ENCODE measurements around the gene PRSS1. TPM values are rescaled to one million over a fixed set of nuclear protein-coding genes. Genes with fewer than 3 reads are reported as not detected.

PRSS1 gene
- total RNA-seq, 1 donor from 2014 or later, result not detected

DNA sequence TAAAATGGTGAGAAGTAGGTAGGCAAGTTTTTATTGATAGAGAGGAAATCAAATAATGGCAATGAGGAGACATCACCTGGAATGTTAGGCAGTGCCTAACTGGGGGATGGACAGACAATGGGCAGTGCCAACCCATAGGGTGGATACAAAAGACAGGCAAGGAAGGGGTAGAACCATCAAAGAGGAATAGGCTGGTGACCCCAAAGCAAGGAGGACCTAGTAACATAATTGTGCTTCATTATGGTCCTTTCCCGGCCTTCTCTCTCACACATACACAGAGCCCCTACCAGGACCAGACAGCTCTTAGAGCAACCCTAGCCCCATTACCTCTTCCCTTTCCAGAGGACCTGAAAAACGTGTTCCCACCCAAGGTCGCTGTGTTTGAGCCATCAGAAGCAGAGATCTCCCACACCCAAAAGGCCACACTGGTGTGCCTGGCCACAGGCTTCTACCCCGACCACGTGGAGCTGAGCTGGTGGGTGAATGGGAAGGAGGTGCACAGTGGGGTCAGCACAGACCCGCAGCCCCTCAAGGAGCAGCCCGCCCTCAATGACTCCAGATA lies 51.5 kb downstream of the PRSS1 start:
- H3K4me1 ChIP-seq, result peaks cover 15% of the 10 kb centered on the region
- DNase-seq, result no peak
- H3K36me3 ChIP-seq, result no peaks in the 10 kb centered on the region
- intact Hi-C loops (cut with DNase I), result no loop called here
- ATAC-seq, result no peak
- peaks cover 38% of the 10 kb centered on the region for H3K27me3 ChIP-seq
- no peak overlapping the region for H3K4me3 ChIP-seq
- TF ChIP-seq CTCF (IDR thresholded peaks at IDR 0.05), result no peak
- no peak overlapping the region for H3K27ac ChIP-seq
- H3K9me3 ChIP-seq, result no peaks in the 10 kb centered on the region

- TF ChIP-seq CTCF (IDR thresholded peaks at IDR 0.05), result no peak
- Histone ChIP-seq H3K36me3 (no peaks in the 10 kb centered on the region), H3K4me1 (peaks cover 13% of the 10 kb centered on the region), H3K27ac (no peak overlapping the region), H3K27me3 (peaks cover 28% of the 10 kb centered on the region), H3K9me3 (no peaks in the 10 kb centered on the region), H3K4me3 (no peak overlapping the region)
- ATAC-seq (no peak), DNase-seq (no peak)
- intact Hi-C loops (cut with DNase I), result no loop called here
These were observed 52.5 kb downstream of the PRSS1 start for GRCh38 chr7:142801601-142802295.

DNA sequence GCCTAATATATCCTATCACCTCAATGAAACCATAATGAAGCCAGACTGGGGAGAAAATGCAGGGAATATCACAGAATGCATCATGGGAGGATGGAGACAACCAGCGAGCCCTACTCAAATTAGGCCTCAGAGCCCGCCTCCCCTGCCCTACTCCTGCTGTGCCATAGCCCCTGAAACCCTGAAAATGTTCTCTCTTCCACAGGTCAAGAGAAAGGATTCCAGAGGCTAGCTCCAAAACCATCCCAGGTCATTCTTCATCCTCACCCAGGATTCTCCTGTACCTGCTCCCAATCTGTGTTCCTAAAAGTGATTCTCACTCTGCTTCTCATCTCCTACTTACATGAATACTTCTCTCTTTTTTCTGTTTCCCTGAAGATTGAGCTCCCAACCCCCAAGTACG lies 53.0 kb downstream of the PRSS1 start:
- no peak for DNase-seq
- no peak for ATAC-seq
- no peaks in the 10 kb centered on the region for H3K36me3 ChIP-seq
- intact Hi-C loops (cut with DNase I), result no loop called here
- H3K9me3 ChIP-seq, result no peaks in the 10 kb centered on the region
- TF ChIP-seq CTCF (IDR thresholded peaks at IDR 0.05), result no peak
- H3K27me3 ChIP-seq, result peaks cover 22% of the 10 kb centered on the region
- no peak overlapping the region for H3K4me3 ChIP-seq
- peaks cover 7% of the 10 kb centered on the region for H3K4me1 ChIP-seq
- H3K27ac ChIP-seq, result no peak overlapping the region

Other genes starting within 250 kb of the PRSS1 start
- not detected for gene PRSS2, start 21.5 kb downstream of the PRSS1 start, total RNA-seq
- gene EPHB6, start 105.6 kb downstream of the PRSS1 start, total RNA-seq, result 12.8 TPM
- 0.38 TPM for gene TRPV6, start 136.3 kb downstream of the PRSS1 start, total RNA-seq
- not detected for gene TRPV5, start 184.3 kb downstream of the PRSS1 start, total RNA-seq
- not detected for gene LLCFC1, start 190.0 kb downstream of the PRSS1 start, total RNA-seq
- 0.87 TPM for gene KEL, start 212.9 kb downstream of the PRSS1 start, total RNA-seq